OCI-M2 (cell line): ENCODE measurements around the gene TMCC2.

ENCODE experiments used
- DNase-seq: peaks from one replicate; lab custom pipeline; 2025; ENCODE audit not compliant: unreplicated experiment; lab: John Stamatoyannopoulos, UW

TMCC2 gene

GRCh38 chr1:205239078-205239477 is 11.3 kb downstream of the TMCC2 start:
- DNase-seq: no peak

GRCh38 chr1:205240118-205240517 is 12.4 kb downstream of the TMCC2 start:
- no peak for DNase-seq

DNA sequence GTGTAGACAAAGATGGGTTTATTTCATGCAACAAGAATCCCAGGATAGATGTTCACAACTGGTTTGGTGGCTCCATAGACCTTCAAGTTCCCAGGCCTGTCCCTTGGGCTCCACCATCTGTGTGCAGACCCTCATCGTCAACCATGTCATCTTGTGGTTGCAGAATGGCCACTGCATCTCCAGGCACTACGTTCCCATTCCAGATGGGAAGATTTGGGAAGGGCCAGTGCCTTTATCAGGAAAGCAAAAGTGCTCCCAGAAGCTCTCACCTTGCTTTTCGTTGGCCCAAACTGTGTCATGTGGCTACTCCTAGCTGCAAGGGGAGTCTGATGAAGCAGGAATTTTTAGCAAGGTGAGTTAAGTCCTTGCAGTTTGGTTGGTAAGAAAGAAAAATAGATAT is 12.8 kb downstream of the TMCC2 start:
- no peak for DNase-seq

- DNase-seq: no peak
These were observed 13.8 kb downstream of the TMCC2 start for GRCh38 chr1:205241366-205242030.

- no peak for DNase-seq
These were observed 15.8 kb downstream of the TMCC2 start for GRCh38 chr1:205243350-205244191.

DNA sequence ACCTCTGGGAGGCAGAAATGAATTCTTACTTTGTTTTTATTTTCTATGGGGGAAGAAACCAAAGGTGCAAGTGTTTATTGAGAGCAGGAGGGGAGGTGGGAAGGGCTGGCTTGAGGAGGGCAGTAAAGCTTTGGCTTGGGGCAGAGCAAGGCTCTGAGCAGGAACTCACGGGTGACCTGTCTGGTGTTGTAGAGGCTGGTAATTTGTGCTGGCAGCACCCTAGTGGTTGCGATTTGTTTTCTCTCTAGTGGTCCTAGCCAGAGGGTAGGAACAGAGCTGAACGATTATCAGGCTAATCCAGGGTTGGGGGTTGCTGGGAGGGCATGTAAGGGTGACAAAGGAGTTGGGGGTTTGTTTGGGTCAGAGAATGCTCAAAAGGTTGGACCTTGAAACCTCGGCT is 16.6 kb downstream of the TMCC2 start:
- no peak for DNase-seq

DNA sequence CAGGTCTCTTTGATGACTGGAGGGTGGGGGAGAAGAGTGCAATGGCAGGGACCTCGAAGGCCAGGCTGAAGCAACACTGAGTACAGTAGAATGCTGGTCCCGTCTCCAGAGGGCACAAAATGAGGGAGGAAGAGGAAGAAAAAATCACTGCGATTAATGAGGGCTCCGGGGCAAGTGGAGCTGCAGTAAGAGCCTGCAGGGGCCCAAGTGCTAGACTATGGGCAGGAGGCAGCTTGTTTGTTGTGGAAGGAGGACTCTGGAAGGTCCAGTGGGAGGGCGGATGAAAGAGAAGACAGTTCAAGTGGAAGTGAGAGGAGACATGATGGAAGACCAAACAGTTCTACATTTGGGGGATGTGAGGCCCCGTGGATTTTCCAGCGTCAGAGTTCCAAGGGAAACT is 17.4 kb downstream of the TMCC2 start:
- DNase-seq: no peak

DNA sequence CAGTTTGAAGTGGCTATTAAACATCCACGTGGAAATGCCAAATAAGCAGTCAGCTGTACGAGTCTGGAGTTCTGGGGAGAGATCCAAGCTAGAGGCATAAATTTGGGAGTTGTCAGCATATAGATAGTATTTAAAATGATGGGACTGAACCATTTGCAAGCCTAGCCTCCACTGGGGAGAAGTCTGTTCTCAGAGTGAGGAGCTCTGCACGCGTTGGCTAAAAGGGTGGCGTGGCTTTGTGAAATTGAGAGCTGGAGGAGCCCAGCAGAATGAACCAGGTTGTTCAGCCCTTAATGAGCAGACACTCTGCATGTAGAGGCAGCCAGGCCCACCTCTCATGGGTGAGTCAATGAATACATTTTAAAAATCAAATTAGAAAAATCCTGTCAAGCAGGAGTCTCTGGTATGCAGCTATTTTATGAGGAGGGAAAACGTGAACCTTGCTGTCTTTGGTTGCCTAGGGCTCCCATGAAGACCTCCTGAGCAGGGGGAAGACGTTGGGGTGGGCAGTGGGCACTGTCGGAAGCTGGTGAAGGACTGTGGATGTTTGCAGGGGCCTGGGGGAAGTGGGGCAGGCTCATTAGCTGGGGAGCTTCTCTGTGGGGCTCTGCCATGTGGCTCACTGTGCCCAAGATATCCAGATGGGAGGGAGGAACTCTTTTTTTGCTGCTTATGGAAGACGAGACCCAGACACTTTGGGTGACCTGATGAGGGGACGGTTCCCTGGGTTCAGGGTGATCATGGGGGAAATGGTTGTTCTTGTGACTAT is 18.8 kb downstream of the TMCC2 start:
- DNase-seq: no peak

DNA sequence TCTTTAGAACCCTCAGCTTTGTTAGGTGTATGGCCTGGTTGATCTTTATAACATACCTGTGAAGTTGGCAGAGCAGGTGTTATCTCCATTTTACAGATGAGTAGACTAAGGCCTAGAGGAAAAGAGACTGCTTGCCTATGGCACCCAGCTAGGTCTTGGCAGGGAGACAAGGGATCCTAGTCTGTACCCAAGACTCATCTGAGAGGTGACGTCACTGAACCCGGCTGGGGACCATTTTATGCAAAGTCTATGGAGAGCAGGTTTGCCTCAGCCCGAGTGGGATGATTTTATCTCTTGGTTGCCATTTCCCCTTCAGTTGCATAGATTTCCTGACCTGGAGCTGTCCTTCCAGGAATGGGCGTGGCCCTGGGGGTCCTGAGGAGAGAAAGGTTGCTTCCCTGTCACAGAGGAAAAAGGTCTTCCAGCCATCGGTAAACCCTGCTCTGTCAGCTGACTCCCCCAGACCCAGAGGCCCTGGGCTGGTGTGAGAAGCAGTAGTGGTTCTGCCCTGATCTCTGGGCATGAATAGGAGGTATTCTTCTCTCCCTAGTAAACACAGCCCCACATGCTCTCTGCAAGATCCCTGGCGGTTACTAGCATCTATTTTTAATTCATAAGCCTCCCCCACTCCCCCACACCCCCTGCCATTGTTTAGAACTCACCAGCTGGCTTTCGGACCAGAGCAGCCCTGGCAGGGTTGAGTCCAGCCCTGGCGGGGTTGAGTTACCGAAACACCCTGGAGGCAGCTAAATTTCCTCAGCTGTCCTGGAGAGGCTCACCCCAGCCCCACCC is 19.6 kb downstream of the TMCC2 start:
- DNase-seq: no peak

DNA sequence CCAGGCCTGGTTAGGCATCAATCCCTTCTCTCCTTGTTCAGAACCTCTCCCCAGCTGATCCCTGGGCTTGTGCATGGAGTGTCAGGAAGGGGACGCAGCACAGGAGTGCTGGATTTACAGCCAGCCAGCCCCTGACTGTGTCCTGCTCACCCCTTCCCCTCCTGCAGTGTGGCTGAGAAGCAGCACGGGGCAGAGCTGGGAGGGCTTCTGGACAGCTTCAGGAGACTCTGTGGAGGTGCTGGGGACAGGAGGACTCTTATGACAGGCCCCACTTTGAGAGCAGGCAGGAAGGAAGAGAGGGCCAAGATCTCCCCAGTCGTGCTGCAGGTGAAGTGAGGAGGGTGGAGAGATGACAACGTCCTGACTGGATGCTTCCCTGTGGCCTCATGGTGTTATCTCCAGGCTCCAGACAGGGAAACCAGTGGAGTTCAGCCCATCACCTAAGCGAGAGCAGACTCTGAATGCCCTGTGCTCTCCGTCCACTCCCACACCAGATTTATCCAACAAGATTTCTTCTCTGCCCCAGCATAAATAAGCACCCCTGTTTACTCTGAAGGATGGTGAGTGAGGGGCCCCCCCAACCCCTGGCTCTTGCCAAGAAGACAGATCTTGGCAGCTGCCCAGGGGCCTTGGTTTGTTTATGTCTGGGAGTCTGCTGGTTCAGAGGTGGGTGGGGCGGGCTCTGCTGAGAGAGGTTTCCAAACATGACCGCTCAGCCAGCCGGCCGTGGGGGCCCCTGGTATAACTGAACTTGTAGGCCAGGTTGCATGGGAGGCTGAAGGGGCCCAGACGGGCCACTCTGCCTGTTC is 21.3 kb downstream of the TMCC2 start:
- DNase-seq: no peak

DNA sequence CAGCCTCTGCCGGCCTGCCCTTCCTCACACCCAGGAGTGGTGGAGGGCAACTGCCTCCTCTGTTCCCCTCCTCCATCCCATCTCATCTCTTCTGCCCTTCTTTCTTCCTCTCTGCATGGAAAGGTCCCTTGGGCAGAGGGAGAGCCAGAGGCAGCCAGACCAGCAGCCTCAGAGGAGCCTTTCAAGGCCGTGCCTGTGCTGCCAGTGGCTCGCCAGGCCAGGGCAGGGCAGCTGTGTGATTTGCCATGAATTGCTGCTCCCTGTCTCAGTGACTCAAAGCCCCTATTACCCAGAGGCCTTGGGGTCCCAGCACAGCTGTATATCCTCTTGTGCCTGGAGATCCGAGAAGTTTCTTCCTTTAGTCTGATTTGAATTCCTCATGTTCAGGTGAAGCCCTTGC is 21.9 kb downstream of the TMCC2 start:
- no peak for DNase-seq

GRCh38 chr1:205250699-205251098 is 23.0 kb downstream of the TMCC2 start:
- DNase-seq: no peak

GRCh38 chr1:205251576-205251975 is 23.8 kb downstream of the TMCC2 start:
- no peak for DNase-seq

- peak; percentile 16 for DNase-seq
These were observed 28.4 kb downstream of the TMCC2 start for GRCh38 chr1:205255941-205256780.

DNA sequence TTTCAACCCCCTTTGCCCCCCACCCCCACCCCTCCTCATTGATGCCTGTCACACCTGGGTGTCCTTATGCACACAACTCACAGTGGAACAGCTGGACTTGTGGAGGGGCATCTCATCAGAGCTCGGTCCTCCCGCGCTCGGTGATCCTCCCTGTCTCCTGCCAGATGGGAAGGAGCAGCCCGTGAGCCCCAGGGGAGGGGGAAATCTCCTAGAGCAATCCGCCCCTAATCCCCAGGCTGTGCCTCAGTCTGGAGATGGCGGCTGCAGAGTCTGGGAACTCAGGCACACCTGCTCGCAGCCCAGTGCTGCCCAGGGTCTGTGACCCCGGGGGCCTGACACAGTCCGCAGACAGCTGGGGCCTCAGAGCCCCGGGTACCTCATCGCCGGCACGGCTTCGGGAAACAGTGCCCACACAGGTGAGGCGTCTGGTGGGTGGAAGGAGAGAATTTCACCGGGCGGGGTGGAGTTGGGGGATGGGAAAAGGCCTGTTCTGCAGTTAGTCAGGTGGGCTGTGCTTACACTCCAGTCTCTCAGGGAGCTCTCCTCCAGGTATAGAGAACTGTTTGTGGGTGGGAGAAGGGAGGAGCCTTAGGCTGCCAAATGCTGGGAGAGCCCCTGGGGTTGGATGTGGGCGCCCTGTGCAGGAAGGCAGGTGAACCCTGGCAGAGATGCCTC is 29.3 kb downstream of the TMCC2 start:
- no peak for DNase-seq

- no peak for DNase-seq
These were observed 30.0 kb downstream of the TMCC2 start for GRCh38 chr1:205257735-205258134.

GRCh38 chr1:205258261-205258691 is 30.5 kb downstream of the TMCC2 start:
- no peak for DNase-seq

DNA sequence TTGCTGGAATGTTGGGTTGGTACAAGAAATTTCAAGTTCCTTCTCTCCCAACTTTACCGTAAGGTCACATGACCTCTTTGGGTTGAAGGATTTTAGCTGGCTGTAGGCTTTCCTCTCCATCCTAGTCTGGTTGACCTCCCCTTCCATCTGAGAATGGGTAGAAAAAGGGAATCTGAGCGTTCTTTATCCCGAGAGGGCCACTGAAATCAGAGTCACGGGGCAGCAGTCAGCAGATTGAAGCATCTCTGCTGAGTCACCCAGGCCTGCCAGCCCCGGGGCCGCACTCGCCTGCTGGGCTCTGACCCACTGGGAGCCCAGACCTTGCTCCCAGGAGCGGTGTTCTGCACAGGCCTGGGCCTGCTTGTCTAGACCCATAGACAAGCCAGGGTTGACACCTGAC is 31.0 kb downstream of the TMCC2 start:
- no peak for DNase-seq
